Fibroblast of mammary gland (primary cell): ENCODE data around the gene SLC9B2.

Experiments used
- DNase-seq: peaks from one replicate; pipeline ENCODE4 v3.0.0-alpha.2; 2010; ENCODE audit warnings: low read depth
- H3K4me3 ChIP-seq: 2 replicates; pipeline ENCODE4 v1.5.1; 2011; ENCODE audit warnings: low read depth, mild to moderate bottlenecking, low read length, moderate library complexity; ENCODE audit not compliant: control insufficient read depth
- TF ChIP-seq, protein P1 (sequence below): conservative IDR thresholded peaks from 2 replicates; pipeline ENCODE4 v1.5.1; 2011; ENCODE audit warnings: low read depth, low read length, inconsistent platforms; ENCODE audit not compliant: control insufficient read depth, insufficient read depth

Gene SLC9B2

DNA sequence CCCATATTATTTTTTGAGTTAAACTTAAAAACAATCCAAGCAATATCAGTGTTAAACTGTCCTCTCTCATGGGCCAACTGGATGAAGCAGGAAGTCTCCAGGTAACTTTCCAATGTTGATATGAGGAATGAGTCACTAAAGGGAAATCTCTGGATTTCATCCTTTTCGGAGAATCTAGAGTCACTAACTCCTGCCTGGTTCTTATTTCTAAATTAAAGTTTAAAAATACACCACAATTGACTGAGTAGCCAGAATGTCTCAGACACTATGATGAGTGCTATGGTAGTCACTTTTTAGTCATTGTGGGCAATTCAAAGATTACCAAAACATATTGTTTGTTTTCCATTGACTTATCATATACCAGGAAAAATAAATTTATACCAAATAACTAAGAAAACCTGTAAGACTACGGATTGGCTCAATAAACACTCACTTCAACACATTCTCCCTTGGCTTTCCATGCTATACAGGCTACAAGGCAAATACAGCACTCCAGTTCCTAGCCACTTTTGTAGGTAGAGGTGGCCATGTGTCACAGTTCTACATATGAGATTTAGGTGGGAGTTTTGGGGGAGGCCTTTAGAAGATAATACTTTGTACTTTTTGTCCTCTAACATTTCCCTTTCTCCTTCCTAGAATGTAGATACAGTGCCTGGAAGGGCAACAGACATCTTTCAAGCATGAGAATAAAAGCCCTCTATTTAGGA lies 8.6 kb downstream of the SLC9B2 start:
- no peak overlapping the region for H3K4me3 ChIP-seq
- TF ChIP-seq, protein P1, sequence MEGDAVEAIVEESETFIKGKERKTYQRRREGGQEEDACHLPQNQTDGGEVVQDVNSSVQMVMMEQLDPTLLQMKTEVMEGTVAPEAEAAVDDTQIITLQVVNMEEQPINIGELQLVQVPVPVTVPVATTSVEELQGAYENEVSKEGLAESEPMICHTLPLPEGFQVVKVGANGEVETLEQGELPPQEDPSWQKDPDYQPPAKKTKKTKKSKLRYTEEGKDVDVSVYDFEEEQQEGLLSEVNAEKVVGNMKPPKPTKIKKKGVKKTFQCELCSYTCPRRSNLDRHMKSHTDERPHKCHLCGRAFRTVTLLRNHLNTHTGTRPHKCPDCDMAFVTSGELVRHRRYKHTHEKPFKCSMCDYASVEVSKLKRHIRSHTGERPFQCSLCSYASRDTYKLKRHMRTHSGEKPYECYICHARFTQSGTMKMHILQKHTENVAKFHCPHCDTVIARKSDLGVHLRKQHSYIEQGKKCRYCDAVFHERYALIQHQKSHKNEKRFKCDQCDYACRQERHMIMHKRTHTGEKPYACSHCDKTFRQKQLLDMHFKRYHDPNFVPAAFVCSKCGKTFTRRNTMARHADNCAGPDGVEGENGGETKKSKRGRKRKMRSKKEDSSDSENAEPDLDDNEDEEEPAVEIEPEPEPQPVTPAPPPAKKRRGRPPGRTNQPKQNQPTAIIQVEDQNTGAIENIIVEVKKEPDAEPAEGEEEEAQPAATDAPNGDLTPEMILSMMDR, result no peak
- DNase-seq, result peak; percentile 58

DNA sequence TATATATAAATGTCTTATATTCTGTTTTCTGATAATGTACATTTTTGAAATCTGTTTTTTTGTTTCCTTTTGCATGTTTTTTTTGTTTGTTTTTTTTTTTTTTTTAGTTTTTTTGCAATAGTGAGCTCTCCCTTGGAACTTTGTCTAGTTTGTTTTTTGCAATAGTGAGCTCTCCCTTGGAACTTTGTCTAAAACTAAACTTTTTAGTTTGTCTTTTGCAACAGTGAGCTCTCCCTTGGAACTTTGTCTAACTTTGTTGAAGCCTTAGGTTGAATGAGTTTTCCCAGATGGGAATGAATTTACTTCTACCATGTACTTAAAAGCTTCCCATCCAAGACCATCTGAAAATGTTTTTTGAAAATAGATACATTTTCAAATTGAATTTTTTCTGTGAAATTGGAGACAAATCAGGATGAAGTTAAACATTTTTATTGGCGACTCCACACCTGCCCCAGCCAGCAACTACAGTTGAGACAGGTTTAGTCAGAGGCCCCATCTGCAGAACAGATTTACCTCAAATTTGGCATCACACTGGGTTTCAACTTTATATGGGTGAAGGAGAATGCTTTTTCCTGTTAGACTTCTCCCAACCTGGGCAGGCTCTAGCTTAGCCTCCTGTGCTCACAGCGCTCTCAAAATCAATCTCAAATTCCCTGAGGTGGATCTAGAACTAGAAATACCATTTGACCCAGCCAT lies 16.0 kb downstream of the SLC9B2 start:
- H3K4me3 ChIP-seq, result no peak overlapping the region
- TF ChIP-seq, protein P1, result no peak
- no peak for DNase-seq

DNA sequence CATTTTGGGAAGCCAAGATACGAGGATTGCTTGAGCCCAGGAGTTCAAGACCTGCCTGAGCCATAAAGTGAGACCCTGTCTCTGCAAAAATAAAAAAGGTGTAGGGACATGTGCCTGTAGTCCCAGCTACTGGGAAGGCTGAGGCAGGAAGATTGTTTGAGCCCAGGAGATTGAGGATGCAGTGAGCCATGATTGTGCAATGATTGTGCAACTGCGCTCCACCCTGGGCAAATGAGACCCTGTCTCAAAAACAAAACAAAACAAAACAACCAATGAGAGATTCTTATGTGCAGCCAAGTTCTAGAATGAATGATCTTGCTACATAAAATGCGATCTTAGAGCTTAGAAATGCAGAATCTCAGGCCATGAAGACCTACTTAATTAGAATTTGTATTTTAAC lies 22.5 kb downstream of the SLC9B2 start:
- H3K4me3 ChIP-seq, result no peak overlapping the region
- TF ChIP-seq, protein P1, result no peak
- peak; percentile 18 for DNase-seq

DNA sequence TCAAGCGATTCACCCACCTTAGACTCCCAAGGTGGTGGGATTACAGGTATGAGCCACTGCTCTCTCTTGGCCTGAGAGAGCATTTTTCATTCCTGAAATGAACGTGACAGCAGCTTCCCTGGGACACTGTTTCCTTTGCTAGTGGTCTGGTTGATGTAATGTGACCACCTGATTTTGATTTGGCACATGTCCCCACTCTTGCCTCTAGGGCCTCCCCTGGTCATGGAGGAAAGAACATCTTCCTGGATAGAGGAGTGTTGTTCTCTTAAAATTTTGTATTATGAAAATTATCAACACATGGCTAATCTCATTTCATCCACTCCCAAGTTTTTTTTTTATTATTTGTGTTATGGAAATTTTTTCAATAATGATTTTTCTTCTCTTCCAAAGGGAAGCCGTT lies 23.8 kb downstream of the SLC9B2 start:
- H3K4me3 ChIP-seq, result no peak overlapping the region
- peak; percentile 6 for DNase-seq
- TF ChIP-seq, protein P1, result no peak

DNA sequence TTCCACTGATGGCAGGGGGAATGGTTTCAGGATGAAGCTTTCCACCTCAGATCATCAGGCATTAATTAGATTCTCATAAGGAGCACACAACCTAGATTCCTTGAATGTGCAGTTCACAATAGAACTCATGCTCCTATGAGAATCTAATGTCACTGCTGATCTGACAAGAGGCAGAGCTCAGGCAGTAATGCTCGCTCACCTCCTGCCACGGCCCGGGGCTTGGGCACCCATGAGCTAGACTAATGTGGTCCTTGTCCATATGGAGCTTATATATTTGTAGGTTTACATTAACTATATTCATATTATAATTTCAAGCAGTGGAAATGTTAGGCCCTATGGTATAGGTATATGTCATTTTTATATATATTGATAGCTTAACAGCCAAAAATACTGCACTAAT lies 24.4 kb downstream of the SLC9B2 start:
- TF ChIP-seq, protein P1, result no peak

DNA sequence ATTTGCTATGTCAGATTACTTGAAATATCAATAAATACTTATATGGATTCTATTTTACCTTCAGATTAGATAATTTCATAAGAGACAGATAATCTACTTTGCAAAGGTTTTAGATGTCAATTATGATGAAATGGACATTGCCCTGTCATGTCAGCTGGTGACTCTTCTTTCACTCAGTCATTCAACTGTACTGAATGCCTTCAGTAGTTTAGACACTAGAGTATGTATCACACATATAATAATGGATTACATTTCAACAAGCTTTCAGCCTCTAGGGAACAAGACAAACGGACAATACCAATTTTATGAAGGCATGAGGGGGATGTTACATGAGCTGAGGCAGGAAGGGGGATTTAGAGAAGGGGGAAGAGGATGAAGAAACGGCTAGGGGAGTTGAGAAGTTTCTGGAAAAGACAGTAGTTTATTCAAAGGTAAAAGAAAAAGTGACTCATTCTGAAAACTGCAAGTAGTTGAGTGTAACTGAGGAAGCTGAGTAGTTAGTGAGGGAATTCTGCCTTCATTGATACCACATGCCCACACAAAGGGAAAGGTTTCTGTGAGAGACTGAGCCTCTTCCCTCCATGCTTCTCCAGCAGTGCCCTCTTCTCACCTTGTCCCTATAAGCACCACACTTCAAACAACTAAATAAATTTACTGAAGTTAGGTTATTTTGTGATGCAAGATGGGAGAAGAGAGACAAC lies 25.7 kb downstream of the SLC9B2 start:
- H3K4me3 ChIP-seq, result no peak overlapping the region
- TF ChIP-seq, protein P1, result no peak
- peak; percentile 35 for DNase-seq

More for the DNA sequence above, 24.4 kb downstream of the SLC9B2 start:
- no peak overlapping the region for H3K4me3 ChIP-seq
- no peak for DNase-seq
